ENCODE measurements around the gene HYAL2. TPM values are rescaled to one million over a fixed set of nuclear protein-coding genes. Genes with fewer than 3 reads are reported as not detected.

Gene HYAL2
- total and polyA plus RNA-seq, 7 donors, result 20.6 to 61.7 (median 27.2) TPM

GRCh38 chr3:50325113-50325480 lies 2.6 kb upstream of the HYAL2 start:
- WGBS, 3 donors, result 77 to 100% (median 85%) methylated on average over 2 of the region's 2 CpGs
- no peak for ATAC-seq
- intact Hi-C loops (cut with DNase I), result loop anchor here in 1 of 2 donors (5.0 kb wide), 1 partner anchor 63 kb away; no protein-coding TSS in a partner anchor

GRCh38 chr3:50324351-50325112 lies 2.0 kb upstream of the HYAL2 start:
- intact Hi-C loops (cut with DNase I), result loop anchor here in 1 of 2 donors (5.0 kb wide), 1 partner anchor 62 kb away; no protein-coding TSS in a partner anchor
- peak overlapping the region; percentile 28 for H3K4me3 ChIP-seq
- peaks cover 40% of the 10 kb centered on the region for H3K4me1 ChIP-seq
- WGBS, 3 donors, result 29 to 47% (median 43%) methylated on average over 4 of the region's 4 CpGs
- H3K27me3 ChIP-seq (ENCODE audit: insufficient read depth in 3 of 3, low read length in 2 of 3), result no peaks in the 10 kb centered on the region
- no peaks in the 10 kb centered on the region for H3K9me3 ChIP-seq
- H3K27ac ChIP-seq, result peak overlapping the region; percentile 93
- TF ChIP-seq CTCF (IDR thresholded peaks at IDR 0.05), result peak; percentile 85
- ATAC-seq (peak in 1 of 4 donors; percentile 26), DNase-seq (peak; percentile 74 to 85)
- peaks cover 0 to 33% of the 10 kb centered on the region in 2 donors for H3K36me3 ChIP-seq (ENCODE audit: insufficient read depth in 1 of 2, low read depth in 1 of 2)

More at GRCh38 chr3:50325113-50325480, 2.6 kb upstream of the HYAL2 start:
- no peak overlapping the region for H3K4me3 ChIP-seq
- H3K4me1 ChIP-seq, result peaks cover 35% of the 10 kb centered on the region
- H3K9me3 ChIP-seq, result no peaks in the 10 kb centered on the region
- TF ChIP-seq CTCF (IDR thresholded peaks at IDR 0.05), result no peak
- no peaks in the 10 kb centered on the region for H3K27me3 ChIP-seq (ENCODE audit: insufficient read depth in 3 of 3, low read length in 2 of 3)
- H3K36me3 ChIP-seq (ENCODE audit: insufficient read depth in 1 of 2, low read depth in 1 of 2), result peaks cover 0 to 35% of the 10 kb centered on the region in 2 donors
- no peak overlapping the region for H3K27ac ChIP-seq
- no peak for DNase-seq

GRCh38 chr3:50323614-50324199 lies 1.2 kb upstream of the HYAL2 start:
- TF ChIP-seq CTCF (IDR thresholded peaks at IDR 0.05), result no peak
- WGBS, 3 donors, result 56 to 59% (median 58%) methylated on average over 5 of the region's 5 CpGs
- Histone ChIP-seq H3K27me3 (ENCODE audit: insufficient read depth in 3 of 3, low read length in 2 of 3) (no peaks in the 10 kb centered on the region), H3K4me1 (peaks cover 45% of the 10 kb centered on the region), H3K9me3 (no peaks in the 10 kb centered on the region), H3K36me3 (ENCODE audit: insufficient read depth in 1 of 2, low read depth in 1 of 2) (peaks cover 0 to 34% of the 10 kb centered on the region in 2 donors), H3K27ac (peak overlapping the region; percentile 93), H3K4me3 (peak overlapping the region; percentile 90)
- intact Hi-C loops (cut with DNase I), result no loop called here
- ATAC-seq (no peak), DNase-seq (peak; percentile 57 to 77)

GRCh38 chr3:50323092-50323600 lies 601 bp upstream of the HYAL2 start:
- ATAC-seq (no peak), DNase-seq (peak in 1 of 2 donors; percentile 30)
- WGBS, 3 donors, result 32 to 48% (median 39%) methylated on average over 4 of the region's 4 CpGs
- Histone ChIP-seq H3K9me3 (no peaks in the 10 kb centered on the region), H3K36me3 (ENCODE audit: insufficient read depth in 1 of 2, low read depth in 1 of 2) (peaks cover 0 to 39% of the 10 kb centered on the region in 2 donors), H3K27ac (peak overlapping the region; percentile 93), H3K4me3 (peak overlapping the region; percentile 90), H3K27me3 (ENCODE audit: insufficient read depth in 3 of 3, low read length in 2 of 3) (no peaks in the 10 kb centered on the region), H3K4me1 (peaks cover 48% of the 10 kb centered on the region)
- intact Hi-C loops (cut with DNase I), result no loop called here
- no peak for TF ChIP-seq CTCF (IDR thresholded peaks at IDR 0.05)

Measured in psoas muscle (tissue), 8 donors.